ENCODE results near the gene FBXW8.

Gene FBXW8

GRCh38 chr12:116887244-116887643, 23.5 kb upstream of the FBXW8 start:
- no peak for DNase-seq

- no peak for DNase-seq
Measured at GRCh38 chr12:116887897-116888296, 22.9 kb upstream of the FBXW8 start.

- no peak for DNase-seq
Measured at GRCh38 chr12:116890330-116890729, 20.4 kb upstream of the FBXW8 start.

- no peak for DNase-seq
Measured at GRCh38 chr12:116891019-116891418, 19.7 kb upstream of the FBXW8 start.

GRCh38 chr12:116892349-116893140, 18.2 kb upstream of the FBXW8 start:
- no peak for DNase-seq

GRCh38 chr12:116894913-116895312, 15.8 kb upstream of the FBXW8 start:
- DNase-seq = no peak

- no peak for DNase-seq
Measured at GRCh38 chr12:116896411-116896924, 14.3 kb upstream of the FBXW8 start.

GRCh38 chr12:116897476-116897875, 13.3 kb upstream of the FBXW8 start:
- no peak for DNase-seq

- DNase-seq = no peak
Measured at GRCh38 chr12:116898669-116899068, 12.1 kb upstream of the FBXW8 start.

- DNase-seq = no peak
Measured at GRCh38 chr12:116901612-116902011, 9.1 kb upstream of the FBXW8 start.

- no peak for DNase-seq
Measured at GRCh38 chr12:116903818-116904217, 6.9 kb upstream of the FBXW8 start.

- DNase-seq = no peak
Measured at GRCh38 chr12:116906285-116906684, 4.5 kb upstream of the FBXW8 start.

- no peak for DNase-seq
Measured at GRCh38 chr12:116910280-116910644, 488 bp upstream of the FBXW8 start.

- DNase-seq = no peak
Measured at GRCh38 chr12:116915326-116915725, 4.6 kb downstream of the FBXW8 start.

- no peak for DNase-seq
Measured at GRCh38 chr12:116916122-116916521, 5.4 kb downstream of the FBXW8 start.

GRCh38 chr12:116916714-116917114, 6.0 kb downstream of the FBXW8 start:
- no peak for DNase-seq

GRCh38 chr12:116918464-116918863, 7.7 kb downstream of the FBXW8 start:
- DNase-seq = no peak

- DNase-seq = no peak
Measured at GRCh38 chr12:116919247-116919661, 8.5 kb downstream of the FBXW8 start.

- no peak for DNase-seq
Measured at GRCh38 chr12:116919706-116920485, 9.1 kb downstream of the FBXW8 start.

- no peak for DNase-seq
Measured at GRCh38 chr12:116920939-116921338, 10.2 kb downstream of the FBXW8 start.

GRCh38 chr12:116922194-116922897, 11.6 kb downstream of the FBXW8 start:
- no peak for DNase-seq

GRCh38 chr12:116924558-116925453, 14.1 kb downstream of the FBXW8 start:
- DNase-seq = no peak

Measured in femur (tissue), 1 donor.